Lower leg skin (tissue), 3 donors: ENCODE data around the gene CENPU.

ENCODE experiments used
- CTCF ChIP-seq, 3 donors: fragments of 450-650 bp; IDR thresholded peaks; one replicate each; pipeline ENCODE4 v1.5.1; 2016; ENCODE audit warnings: antibody characterized with exemption in 3 of 3, mild to moderate bottlenecking in 3 of 3, moderate library complexity in 2 of 3
- POLR2A ChIP-seq, 2 donors: fragments of 450-650 bp; IDR thresholded peaks; one replicate each; pipeline ENCODE4 v1.6.1; 2016 to 2017; ENCODE audit warnings: antibody characterized with exemption in 2 of 2, mild to moderate bottlenecking in 1 of 2, moderate library complexity in 1 of 2

GRCh38 chr4:184750926-184751584, 17.2 kb upstream of the CENPU start:
- no peak for TF ChIP-seq CTCF (IDR thresholded peaks at IDR 0.05)
- TF ChIP-seq POLR2A (IDR thresholded peaks at IDR 0.05): no peak
